WTC11 (cell line): ENCODE results near the gene DNAH9. TPM values are rescaled to one million over a fixed set of nuclear protein-coding genes. Genes with fewer than 3 reads are reported as not detected.

Experiments used
- ATAC-seq: fragments of 200-7000 bp; cut with Tn5 transposase; 2 replicates; pipeline ENCODE4 v1.10.0; 2021; ENCODE audit warnings: mild to moderate bottlenecking, moderate library complexity
- CTCF ChIA-PET: fragments of 300-600 bp; sonication (Branson Sonifier 250); formaldehyde crosslinking; loops from one replicate; lab custom pipeline; 2021; ENCODE audit warnings: antibody characterized with exemption; lab: Charles Lee
- POLR2A ChIA-PET: fragments of 350-600 bp; sonication (Branson Sonifier 250); formaldehyde crosslinking; loops from one replicate; lab custom pipeline; 2021; ENCODE audit warnings: antibody characterized with exemption; lab: Charles Lee
- DNase-seq: peaks from one replicate; pipeline ENCODE4 v3.0.0; 2021; ENCODE audit warnings: low spot score
- H3K27ac Mint-ChIP-seq: 2 replicates; pipeline ENCODE4 v1.8.0; 2021; ENCODE audit warnings: mixed read lengths
- H3K27me3 Mint-ChIP-seq: 2 replicates; pipeline ENCODE4 v1.8.0; 2021; ENCODE audit warnings: low read depth, mild to moderate bottlenecking, moderate library complexity, mixed read lengths
- H3K36me3 Mint-ChIP-seq: 2 replicates; pipeline ENCODE4 v1.8.0; 2021; ENCODE audit warnings: mixed read lengths
- H3K4me1 Mint-ChIP-seq: 2 replicates; pipeline ENCODE4 v1.8.0; 2022; ENCODE audit warnings: mixed read lengths
- H3K4me3 Mint-ChIP-seq: 2 replicates; pipeline ENCODE4 v1.8.0; 2021; ENCODE audit warnings: mild to moderate bottlenecking, moderate library complexity, mixed read lengths
- H3K9me3 Mint-ChIP-seq: 2 replicates; pipeline ENCODE4 v1.8.0; 2021; ENCODE audit warnings: mixed read lengths
- AFF4 ChIP-seq: sonication (generic); formaldehyde crosslinking; IDR thresholded peaks from 2 replicates; pipeline ENCODE4 v1.8.1; 2023; ENCODE audit warnings: mild to moderate bottlenecking, missing genetic modification reagents, borderline replicate concordance
- ARID4B ChIP-seq: sonication (generic); formaldehyde crosslinking; IDR thresholded peaks from 2 replicates; pipeline ENCODE4 v1.8.0; 2023; ENCODE audit warnings: missing genetic modification reagents, mild to moderate bottlenecking, borderline replicate concordance
- EMX1 ChIP-seq: fragments of 250-450 bp; sonication (Bioruptor Pico); IDR thresholded peaks from 2 replicates; pipeline ENCODE4 v1.8.0; 2021; ENCODE audit warnings: mild to moderate bottlenecking
- FOXP1 ChIP-seq: sonication (generic); formaldehyde crosslinking; IDR thresholded peaks from 2 replicates; pipeline ENCODE4 v1.8.0; 2022; ENCODE audit warnings: missing genetic modification reagents, mild to moderate bottlenecking, moderate library complexity, borderline replicate concordance
- GRHL2 ChIP-seq: fragments of 250-450 bp; sonication (Bioruptor Pico); IDR thresholded peaks from 2 replicates; pipeline ENCODE4 v1.8.0; 2022; ENCODE audit warnings: mild to moderate bottlenecking, moderate library complexity; ENCODE audit not compliant: insufficient replicate concordance, severe bottlenecking
- JAZF1 ChIP-seq: fragments of 250-450 bp; sonication (Bioruptor Pico); IDR thresholded peaks from 2 replicates; pipeline ENCODE4 v1.9.0; 2021; ENCODE audit warnings: moderate library complexity, mild to moderate bottlenecking, inconsistent platforms
- MLX ChIP-seq: sonication (generic); formaldehyde crosslinking; IDR thresholded peaks from 2 replicates; pipeline ENCODE4 v1.8.1; 2023; ENCODE audit warnings: mild to moderate bottlenecking, missing genetic modification reagents, moderate library complexity
- MXD4 ChIP-seq: fragments of 250-450 bp; sonication (Bioruptor Pico); IDR thresholded peaks from 2 replicates; pipeline ENCODE4 v1.8.0; 2021; ENCODE audit warnings: mild to moderate bottlenecking, moderate library complexity, borderline replicate concordance
- NFATC4 ChIP-seq: fragments of 250-450 bp; sonication (Bioruptor Pico); IDR thresholded peaks from 2 replicates; pipeline ENCODE4 v1.9.0; 2021; ENCODE audit warnings: mild to moderate bottlenecking
- NR3C1 ChIP-seq: sonication (generic); formaldehyde crosslinking; conservative IDR thresholded peaks from 2 replicates; pipeline ENCODE4 v1.8.1; 2023; ENCODE audit warnings: low read depth, mild to moderate bottlenecking, missing genetic modification reagents
- OVOL2 ChIP-seq: fragments of 250-450 bp; sonication (Bioruptor Pico); IDR thresholded peaks from 2 replicates; pipeline ENCODE4 v1.9.0; 2021; ENCODE audit warnings: mild to moderate bottlenecking, borderline replicate concordance
- TEAD1 ChIP-seq: sonication (generic); formaldehyde crosslinking; IDR thresholded peaks from 2 replicates; pipeline ENCODE4 v1.8.0; 2022; ENCODE audit warnings: mild to moderate bottlenecking, missing genetic modification reagents
- ZMAT4 ChIP-seq: fragments of 250-450 bp; sonication (Bioruptor Pico); IDR thresholded peaks from 2 replicates; pipeline ENCODE4 v1.9.0; 2021; ENCODE audit warnings: mild to moderate bottlenecking
- ZNF425 ChIP-seq: fragments of 250-450 bp; sonication (Bioruptor Pico); conservative IDR thresholded peaks from 2 replicates; pipeline ENCODE4 v1.9.0; 2021; ENCODE audit warnings: mild to moderate bottlenecking
- ZNF671 ChIP-seq: fragments of 250-450 bp; sonication (Bioruptor Pico); IDR thresholded peaks from 2 replicates; pipeline ENCODE4 v1.8.0; 2021; ENCODE audit warnings: mild to moderate bottlenecking
- total RNA-seq: library from RNA; stranded (reverse); gene quantifications from 3 replicates; pipeline ENCODE4 v1.2.3, GENCODE V29; 2021

Gene DNAH9
- total RNA-seq, 1 experiment from 2014 or later = 0.31 TPM

GRCh38 chr17:11564589-11565380, 33.5 kb upstream of the DNAH9 start:
- Mint-ChIP-seq H3K4me3 (no peak overlapping the region), H3K27ac (no peak overlapping the region), H3K27me3 (peaks cover 12% of the 10 kb centered on the region), H3K36me3 (peaks cover 68% of the 10 kb centered on the region), H3K9me3 (peaks cover 80% of the 10 kb centered on the region), H3K4me1 (0 out of 2 replicates have a peak, but pooled peaks cover 4% of the 10 kb centered on the region)
- DNase-seq (no peak), ATAC-seq (no peak)
- ChIA-PET POLR2A (no interaction called here), CTCF (interaction anchor here (0.6 kb wide), 1 partner anchor 179 kb away, joined by 3 read pairs; no protein-coding TSS in a partner anchor)
- no peak for TF ChIP-seq NFATC4 (CRISPR knock-in tag)
- no peak for TF ChIP-seq EMX1 (CRISPR knock-in tag)
- no peak for TF ChIP-seq AFF4 (CRISPR knock-in tag)
- TF ChIP-seq FOXP1 (CRISPR knock-in tag) = no peak
- no peak for TF ChIP-seq JAZF1 (CRISPR knock-in tag)
- no peak for TF ChIP-seq GRHL2 (CRISPR knock-in tag)
- no peak for TF ChIP-seq ARID4B (CRISPR knock-in tag)
- no peak for TF ChIP-seq ZNF671 (CRISPR knock-in tag)
- no peak for TF ChIP-seq MXD4 (CRISPR knock-in tag)
- TF ChIP-seq MLX (CRISPR knock-in tag) = no peak

- no peak for TF ChIP-seq ZNF425 (CRISPR knock-in tag)
- TF ChIP-seq OVOL2 = no peak
- TF ChIP-seq NR3C1 (CRISPR knock-in tag) = no peak
- no peak for TF ChIP-seq ZMAT4 (CRISPR knock-in tag)
- TF ChIP-seq TEAD1 (CRISPR knock-in tag) = no peak
- TF ChIP-seq, all 79 proteins: peak for 0
- DNase-seq (no peak), ATAC-seq (no peak)
- H3K9me3 Mint-ChIP-seq = peaks cover 88% of the 10 kb centered on the region
- no peak overlapping the region for H3K27ac Mint-ChIP-seq
- peaks cover 12% of the 10 kb centered on the region for H3K27me3 Mint-ChIP-seq
- peaks cover 72% of the 10 kb centered on the region for H3K36me3 Mint-ChIP-seq
- POLR2A ChIA-PET = no interaction called here
- H3K4me1 Mint-ChIP-seq = 0 out of 2 replicates have a peak, but pooled peaks cover 4% of the 10 kb centered on the region
- no peak overlapping the region for H3K4me3 Mint-ChIP-seq
- CTCF ChIA-PET = no interaction called here
Observed at GRCh38 chr17:11565591-11565990, 32.7 kb upstream of the DNAH9 start.
